Measurements from ENCODE around the gene MCOLN3.

MCOLN3 gene

DNA sequence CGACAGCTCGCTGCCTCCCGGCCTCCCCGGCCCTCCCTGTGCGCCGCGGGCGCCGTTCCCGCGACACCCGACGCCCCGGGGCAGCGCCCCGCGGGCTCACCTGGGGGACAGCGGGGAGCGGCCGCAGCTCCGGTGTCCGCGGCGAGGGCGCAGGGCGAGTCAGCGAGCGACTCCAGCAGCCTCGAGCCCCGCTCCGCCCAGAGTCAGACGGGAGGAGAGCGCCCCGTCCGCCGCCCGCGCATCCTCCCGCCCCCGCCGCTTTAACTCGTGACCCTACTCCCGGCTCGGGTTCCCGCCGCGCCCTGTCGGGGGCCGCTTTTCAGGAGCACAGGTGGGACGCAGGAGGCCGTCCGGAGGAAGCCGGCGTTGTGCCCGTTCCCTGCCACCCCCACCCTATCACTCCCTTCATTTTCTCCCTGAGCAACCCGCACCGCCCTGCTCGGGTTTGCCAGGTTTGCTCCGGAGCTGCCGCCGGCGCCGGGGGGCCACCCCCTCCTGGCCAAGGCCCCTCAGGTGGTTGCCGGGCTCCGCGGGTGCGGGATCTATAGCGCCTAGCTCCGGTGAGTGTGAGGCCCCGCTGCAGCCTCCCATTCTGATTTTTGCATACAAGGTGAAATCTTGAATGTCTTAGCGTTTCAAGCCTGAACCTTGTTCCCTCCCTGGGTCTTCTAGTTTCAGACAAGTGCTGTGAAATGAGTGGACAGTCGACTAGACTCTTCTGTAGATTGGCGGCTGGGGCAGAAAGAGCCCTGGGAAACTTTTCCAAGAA, at the start of gene MCOLN3:
TSS of gene MCOLN3 (minus strand) at position 205 of the 769 bp plus-strand sequence. CDS start 3,140 bp downstream, outside the sequence.
- DNase-seq (ENCODE audit: low read depth in 2 of 2), result no peak

DNA sequence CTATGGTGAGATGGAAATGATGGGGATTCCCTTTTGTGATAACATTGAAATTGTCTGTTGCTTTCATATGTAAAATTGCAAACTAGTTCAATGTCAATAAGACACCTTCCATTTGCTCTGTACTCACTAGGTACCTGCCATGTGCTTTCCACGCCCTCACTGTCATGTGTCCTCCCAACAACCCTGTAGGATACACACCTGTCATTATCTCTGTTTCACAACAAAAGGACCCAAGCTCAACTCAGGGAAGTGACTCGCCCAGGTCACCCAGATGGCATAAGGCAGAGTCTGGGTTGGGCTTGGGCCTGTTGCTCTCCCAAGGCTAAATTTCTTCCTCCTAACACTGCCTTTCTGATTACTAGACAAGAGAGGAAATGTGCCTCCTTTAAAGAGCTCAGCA, 45.3 kb upstream of the MCOLN3 start:
- DNase-seq (ENCODE audit: low read depth in 2 of 2), result no peak

GRCh38 chr1:85091671-85092280, 43.5 kb upstream of the MCOLN3 start:
- DNase-seq (ENCODE audit: low read depth in 2 of 2), result no peak

- no peak for DNase-seq (ENCODE audit: low read depth in 2 of 2)
Observed at GRCh38 chr1:85090225-85090624, 41.9 kb upstream of the MCOLN3 start.

DNA sequence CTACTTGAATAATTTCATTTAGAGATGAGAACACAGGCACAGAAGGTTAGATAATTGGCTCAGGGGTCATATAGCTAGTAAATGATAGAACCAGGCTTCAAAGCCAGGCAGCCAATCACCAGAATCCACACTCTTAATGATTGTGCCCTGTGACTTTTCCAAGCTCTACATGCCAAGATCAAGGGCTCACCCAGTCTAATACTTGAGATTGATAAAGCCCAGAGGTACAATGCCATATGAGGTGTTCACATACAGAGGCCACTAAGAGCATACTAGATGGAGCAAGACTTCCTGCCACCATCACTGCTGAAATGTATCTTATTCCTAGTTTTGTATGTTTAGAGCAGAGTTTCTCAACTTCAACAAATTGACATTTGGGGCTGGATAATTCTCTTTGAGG, 40.9 kb upstream of the MCOLN3 start:
- DNase-seq (ENCODE audit: low read depth in 2 of 2), result no peak

DNA sequence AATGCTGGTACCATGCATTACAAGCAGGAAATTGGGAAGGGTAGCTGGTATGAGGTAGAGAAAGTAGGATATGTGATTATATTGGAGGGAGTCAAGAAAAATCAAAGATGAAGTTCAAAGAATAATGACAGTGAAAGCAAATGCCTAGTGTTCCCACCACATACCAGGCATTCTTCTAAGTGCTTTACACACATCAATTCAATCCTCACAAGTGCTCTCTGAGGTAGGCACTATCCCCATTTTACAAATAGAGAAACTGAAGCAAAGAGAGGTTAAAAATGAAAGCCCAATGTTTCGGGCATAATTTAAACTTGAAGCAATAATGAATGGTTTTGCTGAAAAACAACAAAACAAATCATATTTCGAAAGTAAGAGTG, 40.1 kb upstream of the MCOLN3 start:
- no peak for DNase-seq (ENCODE audit: low read depth in 2 of 2)

- no peak for DNase-seq (ENCODE audit: low read depth in 2 of 2)
Observed at GRCh38 chr1:85087659-85088407, 39.5 kb upstream of the MCOLN3 start.

DNA sequence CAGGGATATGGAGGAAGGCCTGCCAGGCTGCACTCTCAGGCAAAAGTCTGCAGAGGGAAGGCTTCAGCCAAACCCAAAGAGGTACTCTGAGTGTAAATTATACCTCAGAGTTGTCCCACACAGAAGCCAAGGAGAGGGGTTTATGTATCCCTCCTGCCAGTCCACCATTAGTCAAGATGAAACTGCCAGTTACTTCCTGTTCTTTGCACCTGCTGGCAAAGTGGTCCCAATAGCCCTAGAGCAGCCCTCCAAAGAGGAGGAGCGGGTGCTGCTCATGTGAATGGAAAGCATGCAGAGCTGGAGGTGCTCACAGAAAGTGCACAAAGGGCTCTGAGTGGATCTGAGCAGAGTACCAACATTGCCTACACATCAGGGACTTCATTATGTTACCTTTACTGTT, 37.1 kb upstream of the MCOLN3 start:
- no peak for DNase-seq (ENCODE audit: low read depth in 2 of 2)

DNA sequence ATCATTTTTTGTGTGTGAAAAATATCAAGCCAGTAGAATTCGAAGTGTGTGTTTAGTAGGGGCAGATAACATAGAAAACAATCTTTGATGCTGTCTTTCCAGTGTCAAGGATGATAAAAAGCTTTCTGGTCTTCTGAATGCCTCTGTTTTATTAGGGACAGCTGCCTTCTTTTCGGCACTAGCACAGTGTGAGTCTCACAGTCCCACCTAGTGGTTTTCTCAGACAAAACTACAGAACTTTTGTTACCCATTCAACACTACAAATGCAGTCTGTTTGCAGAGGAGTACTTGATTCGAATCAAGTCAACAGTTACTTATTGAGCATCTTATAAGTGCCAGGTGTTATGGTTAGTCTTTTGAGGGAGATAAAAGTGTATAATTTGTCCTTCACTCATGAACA, 30.6 kb upstream of the MCOLN3 start:
- no peak for DNase-seq (ENCODE audit: low read depth in 2 of 2)

- DNase-seq (ENCODE audit: low read depth in 2 of 2), result no peak
Observed at GRCh38 chr1:85074365-85074964, 26.2 kb upstream of the MCOLN3 start.

DNA sequence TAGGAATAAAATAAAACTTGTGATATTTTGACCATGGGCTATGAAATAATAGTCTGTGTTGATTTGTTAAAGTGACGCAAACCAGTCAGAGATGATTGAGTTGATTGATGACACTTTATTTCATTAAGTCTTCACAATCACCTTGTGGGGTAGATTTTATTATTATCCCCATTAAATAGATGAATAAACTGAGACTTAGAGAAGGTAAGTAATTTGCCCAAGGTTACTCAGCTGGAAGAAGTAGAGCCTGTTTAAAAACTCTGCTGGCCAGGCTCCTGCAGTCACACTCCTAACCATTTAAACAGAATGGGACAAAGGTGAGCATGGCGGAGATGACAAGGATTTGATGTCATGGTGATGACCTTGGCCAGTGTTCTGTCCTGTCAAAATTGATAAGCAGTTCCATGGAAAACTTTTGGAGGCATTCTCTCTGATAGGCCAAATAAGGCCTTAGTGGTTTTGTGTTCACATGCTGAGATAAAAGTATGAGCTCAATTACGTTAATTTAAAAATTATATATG, 22.7 kb upstream of the MCOLN3 start:
- no peak for DNase-seq (ENCODE audit: low read depth in 2 of 2)

GRCh38 chr1:85068846-85069245, 20.5 kb upstream of the MCOLN3 start:
- DNase-seq (ENCODE audit: low read depth in 2 of 2), result no peak

- DNase-seq (ENCODE audit: low read depth in 2 of 2), result no peak
Observed at GRCh38 chr1:85065550-85065949, 17.2 kb upstream of the MCOLN3 start.

DNA sequence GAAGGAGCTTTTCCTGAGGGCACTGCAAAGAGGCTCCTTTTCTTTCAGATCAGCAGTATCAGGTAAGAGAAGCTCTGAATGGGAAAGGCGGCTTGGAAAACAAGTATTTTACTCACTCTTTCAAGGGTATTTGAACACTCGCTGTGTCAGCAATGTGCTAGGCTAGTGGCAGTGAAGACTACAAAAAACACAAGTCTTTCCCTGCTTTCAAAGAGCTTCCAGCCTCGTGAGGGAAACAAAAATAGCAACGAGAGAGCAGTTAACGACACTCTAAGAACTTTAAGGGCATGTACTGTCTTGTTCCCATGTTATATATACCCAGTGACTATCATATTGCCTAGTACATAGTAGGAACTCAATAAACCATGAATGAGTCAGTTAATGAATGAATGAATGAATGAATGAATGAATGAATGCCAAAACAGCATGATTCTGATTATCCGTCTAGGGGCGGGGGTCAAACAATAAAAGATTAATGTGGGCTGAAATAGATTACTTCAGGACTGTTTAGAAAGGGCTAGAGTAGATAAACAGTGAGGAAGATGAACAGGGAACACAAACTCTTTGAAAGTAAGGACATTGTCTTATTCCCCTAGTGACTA, 14.2 kb upstream of the MCOLN3 start:
- DNase-seq (ENCODE audit: low read depth in 2 of 2), result no peak

- peak; percentile 63 to 66 for DNase-seq (ENCODE audit: low read depth in 2 of 2)
Observed at GRCh38 chr1:85061711-85062424, 13.6 kb upstream of the MCOLN3 start.

DNA sequence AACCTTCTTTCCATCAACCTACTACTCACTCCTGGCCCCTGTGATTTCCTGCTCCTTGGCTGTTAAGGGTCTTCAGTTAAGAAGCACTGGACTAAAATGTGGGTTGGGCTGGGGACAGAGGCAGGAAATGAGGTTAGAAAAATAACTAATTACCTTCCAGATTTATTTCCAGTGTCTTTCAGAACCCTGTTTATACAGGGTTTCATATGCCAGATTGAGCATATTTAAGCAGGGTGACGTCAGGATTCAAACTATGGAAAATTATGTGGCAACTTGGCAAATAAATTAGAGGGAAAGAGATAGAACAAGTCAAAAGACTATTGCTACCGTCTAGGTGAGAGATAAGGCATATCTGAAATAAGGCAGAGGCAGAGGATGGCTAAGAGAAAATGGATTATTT, 11.7 kb upstream of the MCOLN3 start:
- no peak for DNase-seq (ENCODE audit: low read depth in 2 of 2)

DNA sequence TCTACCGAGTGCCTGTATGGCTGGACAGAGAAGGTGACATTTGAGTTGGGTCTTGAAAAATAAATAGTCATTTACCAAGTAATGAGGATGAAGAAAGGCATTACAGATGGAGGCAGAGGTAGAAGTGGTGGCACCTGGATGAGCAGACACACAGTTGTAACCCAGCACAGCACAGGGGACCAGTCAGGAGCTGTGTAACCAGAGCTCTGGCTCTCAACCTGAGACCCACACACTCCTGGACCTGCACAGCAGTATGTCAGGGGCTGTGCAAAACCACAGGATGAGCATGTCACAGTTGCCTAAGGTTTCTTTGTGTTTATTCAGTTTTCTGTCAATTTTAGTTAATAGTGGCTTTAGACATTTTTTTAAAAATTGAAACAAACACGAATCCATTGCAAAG, 11.3 kb upstream of the MCOLN3 start:
- no peak for DNase-seq (ENCODE audit: low read depth in 2 of 2)

GRCh38 chr1:85058786-85059185, 10.5 kb upstream of the MCOLN3 start:
- DNase-seq (ENCODE audit: low read depth in 2 of 2), result no peak

DNA sequence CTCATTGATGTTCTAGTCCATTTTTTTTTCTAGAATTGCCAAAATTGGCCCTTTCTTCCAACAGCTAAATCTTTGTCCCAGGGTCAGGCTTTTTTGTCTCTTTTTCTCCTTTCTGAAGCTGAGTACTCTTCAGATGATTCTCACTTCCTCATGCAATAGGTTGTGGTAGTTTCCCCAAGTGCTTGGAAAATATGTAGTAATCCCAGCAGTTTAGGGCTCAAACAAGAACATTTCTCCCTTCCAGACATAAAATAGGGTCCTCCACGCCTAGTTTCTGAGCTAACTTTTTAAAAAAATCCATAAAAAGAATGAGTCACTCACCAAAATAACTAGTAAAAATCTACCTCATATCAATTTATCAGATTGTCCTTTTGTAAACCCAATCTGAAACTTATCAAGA, 10.0 kb upstream of the MCOLN3 start:
- DNase-seq (ENCODE audit: low read depth in 2 of 2), result no peak

GRCh38 chr1:85054664-85055063, 6.4 kb upstream of the MCOLN3 start:
- DNase-seq (ENCODE audit: low read depth in 2 of 2), result no peak

DNA sequence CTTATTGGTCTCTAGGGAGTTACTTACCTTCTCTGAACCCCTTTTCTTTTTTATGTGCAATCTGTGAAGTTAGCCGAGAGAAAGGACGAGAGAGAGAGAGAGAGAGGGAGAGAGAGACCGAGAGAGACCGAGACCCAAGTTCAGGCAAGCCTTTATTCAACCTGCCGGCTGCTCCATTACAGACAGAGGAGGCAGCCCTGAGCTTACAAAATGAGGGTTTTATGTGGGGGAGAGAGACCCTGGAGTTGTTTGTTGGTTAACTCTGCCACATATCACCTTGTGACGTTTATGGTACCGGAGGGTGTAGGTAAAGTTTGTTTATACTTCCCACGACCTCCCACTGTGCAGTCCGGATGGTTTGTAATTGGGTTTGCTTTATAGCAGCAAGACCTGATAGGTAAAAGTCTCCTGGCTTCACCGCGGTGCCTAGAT, 1.5 kb upstream of the MCOLN3 start:
- no peak for DNase-seq (ENCODE audit: low read depth in 2 of 2)

All from activated CD8-positive, alpha-beta memory T cell treated with anti-CD3 and anti-CD28 coated beads for 4 hours (primary cell).